ENCODE measurements around the gene ANXA7. TPM values are rescaled to one million over a fixed set of nuclear protein-coding genes. Genes with fewer than 3 reads are reported as not detected.

Gene ANXA7
- total and polyA plus RNA-seq, 9 donors = 56.3 to 131 (median 115) TPM

DNA sequence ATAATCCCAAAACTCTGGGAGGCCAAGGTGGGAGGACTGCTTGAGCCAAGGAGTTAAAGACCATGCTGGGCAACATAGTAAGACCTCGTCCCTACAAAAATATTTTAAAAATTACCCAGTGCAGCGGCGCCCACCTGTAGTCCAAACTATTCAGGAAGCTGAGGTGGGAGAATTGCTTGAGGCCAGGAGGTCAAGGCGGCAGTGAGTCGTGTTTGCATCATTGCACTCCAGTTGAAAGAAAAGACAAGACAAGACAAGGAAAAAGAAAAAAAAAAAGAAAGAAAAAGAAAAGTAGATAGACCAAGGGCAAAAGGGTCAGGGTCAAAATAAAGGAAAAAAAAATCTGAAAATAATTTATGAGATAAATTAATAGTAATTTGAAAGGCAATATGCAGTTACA lies 5.8 kb downstream of the ANXA7 start:
- H3K27ac ChIP-seq = no peak overlapping the region
- no peaks in the 10 kb centered on the region for H3K36me3 ChIP-seq
- WGBS, 3 donors = 66 to 77% (median 69%) methylated on average over 5 of the region's 5 CpGs

DNA sequence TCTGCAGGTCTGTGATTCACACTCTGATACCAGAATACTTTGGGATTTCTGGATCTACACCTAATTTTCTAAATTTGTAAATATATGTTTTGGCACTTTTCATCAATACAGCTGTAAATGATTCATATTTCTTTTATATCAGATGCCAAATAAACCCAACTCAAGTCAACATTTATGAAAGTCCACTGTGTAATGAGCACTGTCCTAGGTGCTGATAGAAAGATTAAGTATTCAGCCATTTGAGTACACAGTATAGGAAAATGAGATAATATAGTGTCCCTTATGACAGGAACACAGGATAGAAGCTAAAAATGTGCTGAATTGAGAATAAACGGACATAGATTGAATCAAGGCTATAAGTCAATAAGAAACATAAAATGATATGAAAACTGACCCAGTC lies 6.4 kb downstream of the ANXA7 start:
- H3K4me3 ChIP-seq = no peak overlapping the region
- no peak for DNase-seq
- TF ChIP-seq, protein P1, sequence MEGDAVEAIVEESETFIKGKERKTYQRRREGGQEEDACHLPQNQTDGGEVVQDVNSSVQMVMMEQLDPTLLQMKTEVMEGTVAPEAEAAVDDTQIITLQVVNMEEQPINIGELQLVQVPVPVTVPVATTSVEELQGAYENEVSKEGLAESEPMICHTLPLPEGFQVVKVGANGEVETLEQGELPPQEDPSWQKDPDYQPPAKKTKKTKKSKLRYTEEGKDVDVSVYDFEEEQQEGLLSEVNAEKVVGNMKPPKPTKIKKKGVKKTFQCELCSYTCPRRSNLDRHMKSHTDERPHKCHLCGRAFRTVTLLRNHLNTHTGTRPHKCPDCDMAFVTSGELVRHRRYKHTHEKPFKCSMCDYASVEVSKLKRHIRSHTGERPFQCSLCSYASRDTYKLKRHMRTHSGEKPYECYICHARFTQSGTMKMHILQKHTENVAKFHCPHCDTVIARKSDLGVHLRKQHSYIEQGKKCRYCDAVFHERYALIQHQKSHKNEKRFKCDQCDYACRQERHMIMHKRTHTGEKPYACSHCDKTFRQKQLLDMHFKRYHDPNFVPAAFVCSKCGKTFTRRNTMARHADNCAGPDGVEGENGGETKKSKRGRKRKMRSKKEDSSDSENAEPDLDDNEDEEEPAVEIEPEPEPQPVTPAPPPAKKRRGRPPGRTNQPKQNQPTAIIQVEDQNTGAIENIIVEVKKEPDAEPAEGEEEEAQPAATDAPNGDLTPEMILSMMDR (IDR thresholded peaks at IDR 0.05) = no peak
- TF ChIP-seq POLR2A (IDR thresholded peaks at IDR 0.05) = no peak
- no peak for TF ChIP-seq EP300 (IDR thresholded peaks at IDR 0.05)
- H3K4me1 ChIP-seq (ENCODE audit: insufficient read depth) = peaks cover 11% of the 10 kb centered on the region
- intact Hi-C loops (cut with DNase I) = no loop called here
- H3K9me3 ChIP-seq = no peaks in the 10 kb centered on the region
- H3K36me3 ChIP-seq = no peaks in the 10 kb centered on the region
- no peak overlapping the region for H3K27ac ChIP-seq
- H3K27me3 ChIP-seq = no peaks in the 10 kb centered on the region
- 81 to 88% (median 86%) methylated on average over 1 of the region's 1 CpG for WGBS, 3 donors

More for the DNA sequence above, 5.8 kb downstream of the ANXA7 start:
- no peaks in the 10 kb centered on the region for H3K27me3 ChIP-seq
- H3K9me3 ChIP-seq = no peaks in the 10 kb centered on the region
- no peak overlapping the region for H3K4me3 ChIP-seq
- intact Hi-C loops (cut with DNase I) = no loop called here
- peaks cover 9% of the 10 kb centered on the region for H3K4me1 ChIP-seq (ENCODE audit: insufficient read depth)
- TF ChIP-seq POLR2A (IDR thresholded peaks at IDR 0.05) (no peak), EP300 (IDR thresholded peaks at IDR 0.05) (no peak)
- TF ChIP-seq, protein P1 (IDR thresholded peaks at IDR 0.05) = no peak
- no peak for DNase-seq

DNA sequence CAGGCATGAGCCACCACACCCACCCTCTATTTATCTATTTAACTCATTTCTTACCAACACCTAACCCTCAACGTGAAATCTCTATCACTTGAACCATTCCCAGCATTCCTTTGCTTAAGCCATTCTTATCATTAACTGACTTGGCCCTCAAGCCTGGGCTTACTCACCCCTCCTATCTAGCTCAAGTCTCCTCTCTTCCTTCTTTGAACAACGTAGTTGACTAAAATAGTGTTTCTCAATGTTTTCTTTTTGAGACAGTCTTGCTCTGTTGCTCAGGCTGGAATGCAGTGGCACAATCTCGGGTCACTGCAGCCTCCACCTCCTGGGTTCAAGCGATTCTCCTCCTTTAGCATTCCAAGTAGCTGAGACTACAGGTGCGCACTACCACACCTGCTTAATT lies 7.0 kb downstream of the ANXA7 start:
- WGBS, 3 donors = 73 to 81% (median 79%) methylated on average over 5 of the region's 5 CpGs
- peaks cover 10% of the 10 kb centered on the region for H3K4me1 ChIP-seq (ENCODE audit: insufficient read depth)
- no peaks in the 10 kb centered on the region for H3K27me3 ChIP-seq
- H3K27ac ChIP-seq = no peak overlapping the region
- no peak for TF ChIP-seq POLR2A (IDR thresholded peaks at IDR 0.05)
- no peak for TF ChIP-seq EP300 (IDR thresholded peaks at IDR 0.05)
- TF ChIP-seq, protein P1 (IDR thresholded peaks at IDR 0.05) = no peak
- no peaks in the 10 kb centered on the region for H3K36me3 ChIP-seq
- intact Hi-C loops (cut with DNase I) = no loop called here
- no peak overlapping the region for H3K4me3 ChIP-seq
- no peak for DNase-seq
- no peaks in the 10 kb centered on the region for H3K9me3 ChIP-seq

DNA sequence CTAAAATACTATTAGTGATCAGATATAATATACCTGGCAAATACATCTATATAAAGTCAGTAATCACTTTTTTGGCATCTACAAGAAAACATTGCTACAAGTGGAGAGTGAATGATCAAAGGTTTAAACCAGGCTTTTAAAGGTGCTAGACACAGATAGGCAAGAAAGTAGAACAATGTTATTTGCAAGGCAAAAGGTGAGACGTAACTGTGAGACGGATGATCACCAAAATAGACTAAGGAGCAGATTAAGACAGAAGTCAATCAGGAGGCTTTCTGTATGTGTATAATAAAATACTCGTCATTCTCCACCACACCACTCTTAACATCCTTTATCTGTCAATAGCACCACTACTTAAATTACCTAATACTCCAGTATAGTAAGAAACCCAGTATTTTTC lies 8.3 kb downstream of the ANXA7 start:
- no peaks in the 10 kb centered on the region for H3K36me3 ChIP-seq
- intact Hi-C loops (cut with DNase I) = no loop called here
- WGBS, 3 donors = 93 to 95% (median 93%) methylated on average over 3 of the region's 3 CpGs
- H3K27me3 ChIP-seq = no peaks in the 10 kb centered on the region
- no peak overlapping the region for H3K4me3 ChIP-seq
- no peaks in the 10 kb centered on the region for H3K9me3 ChIP-seq
- DNase-seq = no peak
- no peak for TF ChIP-seq EP300 (IDR thresholded peaks at IDR 0.05)
- H3K4me1 ChIP-seq (ENCODE audit: insufficient read depth) = peaks cover 10% of the 10 kb centered on the region
- H3K27ac ChIP-seq = no peak overlapping the region

DNA sequence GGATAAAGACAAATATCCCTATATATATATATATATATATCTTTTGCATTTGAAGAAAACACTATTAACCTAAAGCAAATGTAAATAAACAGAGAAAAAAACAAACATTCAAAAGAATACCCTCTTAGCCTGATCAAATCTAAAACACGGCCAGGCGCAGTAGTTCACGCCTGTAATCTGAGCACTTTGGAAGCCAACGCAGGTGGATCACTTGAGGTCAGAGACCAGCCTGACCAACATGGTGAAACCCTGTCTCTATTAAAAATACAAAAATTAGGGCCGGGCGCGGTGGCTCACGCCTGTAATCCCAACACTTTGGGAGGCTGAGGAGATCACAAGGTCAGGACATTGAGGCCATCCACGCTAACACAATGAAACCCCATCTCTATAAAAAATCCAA lies 9.2 kb downstream of the ANXA7 start:
- TF ChIP-seq POLR2A (IDR thresholded peaks at IDR 0.05) (no peak), EP300 (IDR thresholded peaks at IDR 0.05) (no peak)
- TF ChIP-seq, protein P1 (IDR thresholded peaks at IDR 0.05) = no peak
- Histone ChIP-seq H3K4me1 (ENCODE audit: insufficient read depth) (peaks cover 7% of the 10 kb centered on the region), H3K27me3 (no peaks in the 10 kb centered on the region), H3K27ac (no peak overlapping the region), H3K4me3 (no peak overlapping the region), H3K9me3 (no peaks in the 10 kb centered on the region), H3K36me3 (no peaks in the 10 kb centered on the region)
- WGBS, 3 donors = 96 to 97% (median 96%) methylated on average over 9 of the region's 9 CpGs
- intact Hi-C loops (cut with DNase I) = no loop called here
- no peak for DNase-seq

Measured in ovary (tissue), 9 donors.